Activated CD4-positive, alpha-beta memory T cell treated with anti-CD3 and anti-CD28 coated beads for 36 hours (primary cell): Measurements from ENCODE around the gene CDC42EP1. TPM values are rescaled to one million over a fixed set of nuclear protein-coding genes. Genes with fewer than 3 reads are reported as not detected.

Experiments used
- CTCF ChIA-PET: fragments of 350-600 bp; sonication (Branson Sonifier 250); formaldehyde crosslinking; loops from one replicate; lab custom pipeline; 2021; ENCODE audit warnings: antibody characterized with exemption, inconsistent platforms; lab: Charles Lee
- POLR2A ChIA-PET: fragments of 350-600 bp; sonication (Branson Sonifier 250); formaldehyde crosslinking; loops from one replicate; lab custom pipeline; 2021; ENCODE audit warnings: antibody characterized with exemption; lab: Charles Lee
- DNase-seq: peaks from one replicate; pipeline ENCODE4 v3.0.0-alpha.2; 2020
- H3K27ac Mint-ChIP-seq: one replicate; pipeline ENCODE4 v1.8.0; 2021; ENCODE audit warnings: mixed read lengths
- H3K27me3 Mint-ChIP-seq: one replicate; pipeline ENCODE4 v1.8.0; 2021; ENCODE audit warnings: mixed read lengths
- H3K36me3 Mint-ChIP-seq: one replicate; pipeline ENCODE4 v1.8.0; 2021; ENCODE audit warnings: mixed read lengths
- H3K4me1 Mint-ChIP-seq: one replicate; pipeline ENCODE4 v1.8.0; 2021; ENCODE audit warnings: low read depth, mixed read lengths
- H3K4me3 Mint-ChIP-seq: one replicate; pipeline ENCODE4 v1.8.0; 2021; ENCODE audit warnings: mild to moderate bottlenecking, mixed read lengths
- H3K9me3 Mint-ChIP-seq: one replicate; pipeline ENCODE4 v1.8.0; 2021; ENCODE audit warnings: mixed read lengths
- intact Hi-C: fragments of 100-400 bp; cut with micrococcal nuclease; formaldehyde crosslinking; loops from one replicate; pipeline ENCODE4 v1.15.1; 2023
- total RNA-seq, 2 experiments: library from RNA; stranded (reverse); gene quantifications; one replicate each; pipeline ENCODE4 v1.2.3, GENCODE V29; 2021

CDC42EP1 gene
- total RNA-seq, 2 experiments from 2014 or later: 1.4 to 1.9 TPM

DNA sequence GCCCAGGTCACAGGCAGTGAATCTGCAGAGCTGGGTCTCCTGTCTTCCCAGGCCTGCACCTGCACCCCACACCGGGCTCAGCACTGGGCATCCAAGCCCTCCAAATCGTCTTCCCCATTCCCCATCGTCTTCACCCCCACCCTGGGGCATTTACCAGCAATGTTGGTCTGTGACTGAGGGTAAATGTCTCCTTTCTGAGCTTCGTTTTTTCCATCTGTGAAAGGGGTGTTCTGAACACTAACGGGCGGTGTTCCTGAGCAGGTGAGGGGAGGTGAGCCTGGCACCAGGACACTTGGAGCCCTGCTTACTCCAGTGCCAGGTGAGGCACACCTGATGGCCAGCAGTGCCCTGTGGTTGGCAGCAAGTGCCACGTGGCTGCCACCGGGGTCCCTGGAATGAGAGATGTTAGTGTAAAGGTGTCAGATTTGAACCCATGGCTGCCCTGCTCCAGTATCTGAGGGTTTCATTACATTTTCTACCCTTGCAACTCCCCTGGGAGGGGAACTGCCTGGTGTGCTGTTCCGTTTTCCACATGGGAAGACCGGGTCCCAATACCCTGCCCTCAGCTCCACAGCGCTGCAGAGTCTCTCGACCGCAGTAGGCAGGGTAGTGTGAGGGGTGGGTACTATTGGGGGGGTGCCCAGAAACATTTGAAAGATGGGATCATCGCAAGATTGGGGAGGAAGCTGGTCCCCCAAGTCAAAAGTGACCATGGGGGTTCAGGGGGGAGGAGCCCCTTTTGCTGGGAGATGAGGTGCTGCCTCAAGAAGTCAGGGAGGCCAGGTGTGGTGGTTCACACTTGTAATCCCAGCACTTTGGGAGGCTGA is 2.0 kb downstream of the CDC42EP1 start:
- no peak for DNase-seq

DNA sequence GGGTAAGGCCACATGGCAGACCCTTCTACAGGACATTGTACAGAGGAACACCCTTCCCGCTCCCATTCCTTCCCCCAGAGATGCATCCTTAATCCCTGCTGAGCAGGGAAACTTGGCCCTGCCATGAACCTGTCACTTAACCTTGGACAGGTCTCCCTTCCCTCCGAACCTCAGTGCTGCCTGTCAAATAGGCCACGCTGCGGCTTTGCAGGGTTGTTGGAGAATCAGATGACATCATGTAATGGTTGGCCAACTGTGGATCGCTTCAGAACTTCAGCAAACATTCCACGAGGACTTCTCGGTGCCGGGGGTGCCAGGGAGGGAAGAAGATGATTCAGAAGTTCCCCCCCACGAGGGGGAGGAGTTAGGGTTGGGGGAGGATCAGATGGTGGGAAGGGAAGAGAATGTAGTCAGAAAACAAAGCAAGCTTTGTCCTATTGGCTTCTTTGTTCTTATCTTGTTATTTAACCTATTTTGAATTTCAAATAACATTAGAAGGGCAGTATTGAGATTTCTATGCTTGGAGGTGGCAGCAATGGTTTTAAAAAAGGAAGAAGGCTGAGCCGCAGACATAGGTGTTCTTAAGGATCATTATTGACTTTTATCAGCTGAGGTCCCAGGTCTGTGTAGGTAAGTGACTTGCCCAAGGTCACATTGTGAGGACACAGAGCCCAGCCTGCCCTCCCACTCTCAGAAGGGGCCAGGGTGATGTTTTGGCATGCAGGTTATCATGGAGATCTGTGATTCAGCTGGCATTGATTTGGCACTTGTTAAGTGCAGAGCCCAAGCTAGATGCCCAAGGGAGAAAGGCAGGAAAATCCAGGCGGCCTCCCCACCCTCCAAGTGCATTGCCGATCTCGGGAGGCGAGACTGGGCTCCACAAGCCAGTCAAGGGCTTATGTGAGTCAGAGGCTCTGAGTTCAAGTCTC is 3.1 kb downstream of the CDC42EP1 start:
- peaks cover 41% of the 10 kb centered on the region for H3K4me1 Mint-ChIP-seq
- H3K9me3 Mint-ChIP-seq: no peaks in the 10 kb centered on the region
- ChIA-PET CTCF (interaction anchor here (0.7 to 15.3 kb wide), 7 partner anchors 10 to 617 kb away, joined by 3 to 612 read pairs (median 13); partner anchors contain the start of gene GGA1), POLR2A (interaction anchor here (0.6 to 0.8 kb wide), 2 partner anchors 20 to 29 kb away, joined by 3 read pairs; no protein-coding TSS in a partner anchor)
- peaks cover 40% of the 10 kb centered on the region for H3K27me3 Mint-ChIP-seq
- H3K36me3 Mint-ChIP-seq: no peaks in the 10 kb centered on the region
- DNase-seq: no peak
- intact Hi-C loops: no loop called here
- H3K4me3 Mint-ChIP-seq: no peak overlapping the region
- H3K27ac Mint-ChIP-seq: peak overlapping the region; percentile 40

More for the DNA sequence above, 2.0 kb downstream of the CDC42EP1 start:
- H3K27me3 Mint-ChIP-seq: peaks cover 43% of the 10 kb centered on the region
- intact Hi-C loops: no loop called here
- POLR2A ChIA-PET: interaction anchor here (0.6 to 0.7 kb wide), 2 partner anchors 21 to 98 kb away, joined by 3 read pairs; no protein-coding TSS in a partner anchor
- H3K9me3 Mint-ChIP-seq: no peaks in the 10 kb centered on the region
- peaks cover 37% of the 10 kb centered on the region for H3K4me1 Mint-ChIP-seq
- H3K4me3 Mint-ChIP-seq: no peak overlapping the region
- CTCF ChIA-PET: interaction anchor here (0.6 to 15.3 kb wide), 19 partner anchors 8 to 320 kb away, joined by 3 to 612 read pairs (median 4); partner anchors contain the start of genes GGA1 and MFNG
- no peaks in the 10 kb centered on the region for H3K36me3 Mint-ChIP-seq
- H3K27ac Mint-ChIP-seq: no peak overlapping the region

DNA sequence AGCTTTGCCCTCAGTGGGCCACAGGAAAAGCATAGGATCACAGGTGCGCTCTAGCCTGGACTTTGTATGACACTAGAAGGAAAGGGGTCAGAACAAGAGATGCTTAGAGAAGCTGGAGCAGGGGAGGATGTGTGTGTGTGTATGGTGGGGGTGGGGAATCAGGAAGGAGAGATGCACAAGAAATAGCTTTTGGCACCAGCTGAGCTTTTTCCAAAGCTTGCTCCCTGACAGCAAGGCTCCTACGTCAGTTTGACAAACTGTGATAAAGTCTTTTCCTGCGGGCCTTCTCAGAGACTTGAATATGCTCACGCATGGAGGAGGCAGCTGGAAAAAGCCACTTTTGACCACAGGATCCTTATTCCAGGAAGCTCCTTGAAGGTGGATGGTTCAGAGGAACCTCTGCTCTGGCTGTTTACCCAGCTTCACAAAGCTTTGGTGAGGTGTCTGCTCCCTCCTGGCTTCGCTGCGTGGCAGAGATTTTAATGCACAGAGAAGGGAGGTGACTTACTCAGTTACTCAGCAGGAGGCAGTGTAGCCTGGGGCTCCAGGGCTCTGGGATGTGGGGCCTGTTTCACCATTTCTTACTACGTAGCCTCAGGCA is 3.9 kb downstream of the CDC42EP1 start:
- DNase-seq: no peak
- ChIA-PET CTCF (interaction anchor here (1.0 to 15.3 kb wide), 4 partner anchors 19 to 92 kb away, joined by 3 to 612 read pairs (median 16); no protein-coding TSS in a partner anchor), POLR2A (interaction anchor here (0.8 kb wide), 1 partner anchor 21 kb away, joined by 3 read pairs; no protein-coding TSS in a partner anchor)
- Mint-ChIP-seq H3K27ac (no peak overlapping the region), H3K4me3 (no peak overlapping the region), H3K36me3 (no peaks in the 10 kb centered on the region), H3K27me3 (peaks cover 34% of the 10 kb centered on the region), H3K4me1 (peaks cover 41% of the 10 kb centered on the region), H3K9me3 (no peaks in the 10 kb centered on the region)
- intact Hi-C loops: no loop called here

DNA sequence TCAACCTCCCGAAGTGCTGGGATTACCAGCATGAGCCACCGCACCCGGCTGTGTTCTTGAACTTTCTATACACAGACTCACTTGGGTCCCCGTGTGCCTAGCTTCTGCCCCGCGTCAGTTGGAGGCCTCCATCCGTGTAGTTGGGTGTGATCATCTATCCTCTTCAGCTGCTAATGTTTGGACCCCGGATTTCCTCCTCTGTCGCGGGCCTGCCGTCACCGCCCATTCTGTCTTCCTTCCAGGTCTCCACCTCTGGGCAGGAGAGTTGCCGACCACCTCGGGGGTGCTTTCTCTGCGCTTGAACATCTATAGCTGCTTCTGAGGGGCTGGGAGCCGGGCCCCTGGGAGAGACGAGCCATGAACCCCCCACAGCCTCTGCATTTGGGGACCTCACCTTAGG is 5.5 kb downstream of the CDC42EP1 start:
- H3K27me3 Mint-ChIP-seq: peaks cover 32% of the 10 kb centered on the region
- ChIA-PET CTCF (interaction anchor here (0.6 to 15.3 kb wide), 15 partner anchors 8 to 665 kb away, joined by 3 to 612 read pairs (median 11); partner anchors contain the start of gene MFNG), POLR2A (interaction anchor here (1.3 to 2.7 kb wide), 6 partner anchors 16 to 402 kb away, joined by 3 to 18 read pairs (median 10); partner anchors contain the start of gene MFNG)
- peaks cover 38% of the 10 kb centered on the region for H3K4me1 Mint-ChIP-seq
- no peaks in the 10 kb centered on the region for H3K9me3 Mint-ChIP-seq
- no peak for DNase-seq
- H3K4me3 Mint-ChIP-seq: peak overlapping the region; percentile 18
- peak overlapping the region; percentile 57 for H3K27ac Mint-ChIP-seq
- intact Hi-C loops: loop anchor here (2.0 kb wide), 1 partner anchor 81 kb away; no protein-coding TSS in a partner anchor
- H3K36me3 Mint-ChIP-seq: no peaks in the 10 kb centered on the region

DNA sequence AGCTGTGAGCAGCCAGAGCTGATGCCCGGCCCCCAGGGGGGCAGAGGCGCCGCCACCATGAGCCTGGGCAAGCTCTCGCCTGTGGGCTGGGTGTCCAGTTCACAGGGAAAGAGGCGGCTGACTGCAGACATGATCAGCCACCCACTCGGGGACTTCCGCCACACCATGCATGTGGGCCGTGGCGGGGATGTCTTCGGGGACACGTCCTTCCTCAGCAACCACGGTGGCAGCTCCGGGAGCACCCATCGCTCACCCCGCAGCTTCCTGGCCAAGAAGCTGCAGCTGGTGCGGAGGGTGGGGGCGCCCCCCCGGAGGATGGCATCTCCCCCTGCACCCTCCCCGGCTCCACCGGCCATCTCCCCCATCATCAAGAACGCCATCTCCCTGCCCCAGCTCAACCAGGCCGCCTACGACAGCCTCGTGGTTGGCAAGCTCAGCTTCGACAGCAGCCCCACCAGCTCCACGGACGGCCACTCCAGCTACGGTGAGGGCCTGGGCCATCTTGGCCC is 6.1 kb downstream of the CDC42EP1 start:
- no peaks in the 10 kb centered on the region for H3K36me3 Mint-ChIP-seq
- POLR2A ChIA-PET: interaction anchor here (0.6 to 2.7 kb wide), 9 partner anchors 9 to 403 kb away, joined by 3 to 18 read pairs (median 4); partner anchors contain the start of gene MFNG
- peak overlapping the region; percentile 60 for H3K4me3 Mint-ChIP-seq

DNA sequence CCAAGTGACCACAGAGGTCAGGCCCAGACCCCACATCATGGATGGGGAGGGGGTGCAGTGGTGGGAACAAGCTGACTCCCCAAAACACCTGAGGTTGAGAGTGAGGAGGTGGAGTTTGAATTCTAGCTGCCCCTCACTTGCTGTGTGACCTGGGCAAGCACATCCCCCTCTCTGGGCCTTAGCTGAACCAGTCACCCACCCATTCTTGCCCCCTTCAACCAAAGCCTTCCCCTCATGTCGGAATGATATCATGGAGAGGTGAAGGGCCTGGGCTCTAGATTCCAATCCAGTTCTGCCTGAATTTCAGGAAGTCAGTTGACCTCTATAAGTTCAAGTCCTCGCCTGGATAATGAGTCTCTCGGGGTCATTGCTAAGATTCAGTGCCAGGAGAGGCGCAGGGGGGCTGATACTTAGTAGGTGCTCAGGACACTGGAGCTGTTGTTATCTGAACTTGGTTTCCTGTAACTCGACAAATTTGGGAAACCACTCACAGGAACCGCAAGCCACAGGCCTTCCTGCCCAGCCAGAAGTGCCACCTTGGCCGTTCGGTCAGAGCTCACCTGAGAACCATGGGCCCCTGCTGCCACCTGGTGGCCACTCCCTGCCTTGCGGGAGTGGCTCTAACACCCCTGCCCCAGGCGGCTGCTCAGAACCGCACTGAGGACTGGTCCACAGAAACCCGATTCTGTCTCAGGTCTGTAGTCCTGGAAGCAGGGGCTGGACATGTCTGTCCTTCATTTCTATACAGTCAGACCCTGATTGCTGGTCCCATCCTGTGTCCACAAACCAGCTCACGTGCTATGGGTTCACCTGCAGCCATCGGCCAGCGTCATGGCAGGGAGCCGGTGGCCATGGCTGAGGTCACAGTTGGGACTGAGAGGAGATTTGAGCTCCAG is 6.9 kb downstream of the CDC42EP1 start:
- POLR2A ChIA-PET: interaction anchor here (0.6 to 2.7 kb wide), 9 partner anchors 10 to 263 kb away, joined by 3 to 18 read pairs (median 6); partner anchors contain the start of gene MFNG
- intact Hi-C loops: loop anchor here (1.0 to 2.0 kb wide), 4 partner anchors 22 to 82 kb away; no protein-coding TSS in a partner anchor
- CTCF ChIA-PET: interaction anchor here (0.7 to 15.3 kb wide), 46 partner anchors 8 to 329 kb away, joined by 3 to 612 read pairs (median 4); partner anchors contain the start of genes GGA1, LGALS2, MFNG and RAC2
- peak overlapping the region; percentile 81 for H3K27ac Mint-ChIP-seq
- H3K36me3 Mint-ChIP-seq: no peaks in the 10 kb centered on the region
- peaks cover 27% of the 10 kb centered on the region for H3K4me1 Mint-ChIP-seq
- H3K27me3 Mint-ChIP-seq: peaks cover 24% of the 10 kb centered on the region
- DNase-seq: peak; percentile 96
- H3K4me3 Mint-ChIP-seq: peak overlapping the region; percentile 35
- H3K9me3 Mint-ChIP-seq: no peaks in the 10 kb centered on the region

More for the DNA sequence above, 6.1 kb downstream of the CDC42EP1 start:
- CTCF ChIA-PET: interaction anchor here (0.6 to 15.3 kb wide), 33 partner anchors 9 to 664 kb away, joined by 3 to 612 read pairs (median 7); partner anchors contain the start of genes GGA1, LGALS2, MFNG and RAC2
- Mint-ChIP-seq H3K27ac (peak overlapping the region; percentile 81), H3K9me3 (no peaks in the 10 kb centered on the region), H3K4me1 (peaks cover 34% of the 10 kb centered on the region), H3K27me3 (peaks cover 30% of the 10 kb centered on the region)
- intact Hi-C loops: loop anchor here (2.0 kb wide), 1 partner anchor 82 kb away; no protein-coding TSS in a partner anchor
- peak; percentile 70 for DNase-seq

DNA sequence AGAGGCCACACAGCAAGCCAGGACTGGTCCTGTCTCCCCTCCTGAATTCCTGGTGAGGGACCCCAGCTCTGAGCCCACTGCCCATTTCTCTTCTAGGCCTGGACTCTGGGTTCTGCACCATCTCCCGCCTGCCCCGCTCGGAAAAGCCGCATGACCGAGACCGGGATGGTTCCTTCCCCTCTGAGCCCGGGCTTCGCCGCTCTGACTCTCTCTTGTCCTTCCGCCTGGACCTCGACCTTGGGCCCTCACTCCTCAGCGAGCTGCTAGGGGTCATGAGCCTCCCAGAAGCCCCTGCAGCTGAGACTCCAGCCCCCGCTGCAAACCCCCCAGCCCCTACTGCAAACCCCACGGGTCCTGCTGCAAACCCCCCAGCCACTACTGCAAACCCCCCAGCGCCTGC is 7.7 kb downstream of the CDC42EP1 start:
- Mint-ChIP-seq H3K27me3 (peaks cover 17% of the 10 kb centered on the region), H3K9me3 (no peaks in the 10 kb centered on the region), H3K36me3 (no peaks in the 10 kb centered on the region), H3K4me1 (peaks cover 24% of the 10 kb centered on the region), H3K4me3 (no peak overlapping the region), H3K27ac (no peak overlapping the region)
- intact Hi-C loops: no loop called here
- POLR2A ChIA-PET: interaction anchor here (1.1 to 2.7 kb wide), 3 partner anchors 23 to 83 kb away, joined by 6 to 13 read pairs (median 13); partner anchors contain the start of gene MFNG
- DNase-seq: no peak
- CTCF ChIA-PET: interaction anchor here (0.6 to 15.3 kb wide), 26 partner anchors 9 to 324 kb away, joined by 3 to 612 read pairs (median 8); partner anchors contain the start of genes GGA1, LGALS2, MFNG and RAC2

DNA sequence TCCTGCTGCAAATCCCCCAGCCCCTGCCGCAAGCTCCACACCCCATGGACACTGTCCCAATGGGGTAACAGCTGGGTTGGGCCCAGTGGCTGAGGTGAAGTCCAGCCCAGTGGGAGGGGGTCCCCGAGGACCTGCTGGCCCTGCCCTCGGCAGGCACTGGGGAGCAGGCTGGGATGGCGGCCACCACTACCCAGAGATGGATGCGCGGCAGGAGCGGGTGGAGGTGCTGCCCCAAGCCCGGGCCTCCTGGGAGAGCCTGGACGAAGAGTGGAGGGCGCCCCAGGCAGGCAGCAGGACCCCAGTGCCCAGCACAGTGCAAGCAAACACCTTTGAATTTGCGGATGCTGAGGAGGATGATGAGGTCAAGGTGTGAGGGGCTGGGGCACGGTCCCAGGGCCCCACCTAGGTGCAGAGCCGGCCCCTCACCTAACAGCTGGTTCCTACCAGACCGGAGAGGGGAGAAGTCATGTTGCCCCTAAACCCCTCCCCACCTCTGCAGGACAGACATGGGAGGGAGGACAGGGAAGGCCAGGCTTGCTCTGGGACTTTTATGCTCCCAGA is 8.2 kb downstream of the CDC42EP1 start:
- peaks cover 12% of the 10 kb centered on the region for H3K27me3 Mint-ChIP-seq
- H3K4me3 Mint-ChIP-seq: no peak overlapping the region
- intact Hi-C loops: no loop called here
- H3K27ac Mint-ChIP-seq: no peak overlapping the region
- H3K9me3 Mint-ChIP-seq: no peaks in the 10 kb centered on the region
- peaks cover 20% of the 10 kb centered on the region for H3K4me1 Mint-ChIP-seq
- DNase-seq: no peak
- POLR2A ChIA-PET: interaction anchor here (1.1 kb wide), 1 partner anchor 24 kb away, joined by 6 read pairs; no protein-coding TSS in a partner anchor
- CTCF ChIA-PET: interaction anchor here (0.6 to 15.3 kb wide), 10 partner anchors 11 to 138 kb away, joined by 3 to 612 read pairs (median 21); partner anchors contain the start of genes LGALS2 and MFNG
- H3K36me3 Mint-ChIP-seq: no peaks in the 10 kb centered on the region
